ENCODE measurements around the gene COX8C. TPM values are rescaled to one million over a fixed set of nuclear protein-coding genes. Genes with fewer than 3 reads are reported as not detected.

COX8C gene
- total and polyA plus RNA-seq, 2 experiments from 2014 or later: 0.73 TPM; not detected in 1

DNA sequence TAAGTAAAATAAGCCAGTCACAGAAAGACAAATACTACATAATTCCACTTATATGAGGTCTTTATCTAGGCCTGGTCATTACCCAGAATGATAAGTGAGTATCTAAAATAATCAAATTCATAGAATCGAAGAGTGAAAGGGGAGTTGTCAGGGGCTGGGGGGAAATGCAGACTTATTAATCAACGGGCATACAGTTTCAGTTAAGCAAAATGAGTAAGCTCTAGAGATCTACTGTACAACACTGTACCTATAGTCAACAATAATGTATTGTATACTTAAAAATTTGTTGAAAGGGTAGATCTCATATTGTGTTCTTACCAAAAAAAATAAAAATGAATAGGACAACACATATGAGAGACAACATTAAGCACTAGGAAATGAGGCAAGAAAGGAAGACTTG, 27.5 kb upstream of the COX8C start:
- peaks cover 24% of the 10 kb centered on the region for H3K4me1 ChIP-seq (ENCODE audit: insufficient read depth)
- H3K4me2 ChIP-seq: no peak overlapping the region
- H3K27ac ChIP-seq (ENCODE audit: low read depth): 0 out of 2 replicates have a peak overlapping the region, but pooled peaks have one; percentile 7
- no peak overlapping the region for H2AFZ ChIP-seq
- ATAC-seq (no peak), DNase-seq (ENCODE audit: low spot score) (no peak)
- no peaks in the 10 kb centered on the region for H3K27me3 ChIP-seq (ENCODE audit: insufficient read depth)
- H4K20me1 ChIP-seq (replicated peaks; ENCODE audit: insufficient read depth): peaks cover 11% of the 10 kb centered on the region
- Mint-ChIP-seq H3K27me3 (ENCODE audit: insufficient read depth, low read depth, poor library complexity) (peaks cover 4% of the 10 kb centered on the region), H3K36me3 (ENCODE audit: low read depth) (peaks cover 4% of the 10 kb centered on the region; the same call in 2 of the 3 replicates), H3K4me1 (peaks cover 30% of the 10 kb centered on the region), H3K9me3 (no peaks in the 10 kb centered on the region), H3K27ac (no peak overlapping the region; the same call in 1 of the 2 replicates), H3K4me3 (no peak overlapping the region)
- peaks cover 100% of the 10 kb centered on the region for H3K79me2 ChIP-seq (replicated peaks; ENCODE audit: insufficient read depth)
- no peaks in the 10 kb centered on the region; the same call in 1 of the 2 replicates for H3K36me3 ChIP-seq (ENCODE audit: insufficient read depth)
- no peaks in the 10 kb centered on the region for H3K9me2 ChIP-seq (ENCODE audit: insufficient read depth)
- no peak for TF ChIP-seq EZH2 (IDR thresholded peaks at IDR 0.05; ENCODE audit: low read depth, unreplicated experiment)
- no peak for TF ChIP-seq CREB1 (CRISPR knock-in tag; IDR thresholded peaks at IDR 0.05; ENCODE audit: low read depth)
- TF ChIP-seq POLR2AphosphoS5 (IDR thresholded peaks at IDR 0.05; ENCODE audit: low read depth): no peak
- TF ChIP-seq EZH2phosphoT487 (IDR thresholded peaks at IDR 0.05; ENCODE audit: unreplicated experiment): no peak
- TF ChIP-seq JUNB (IDR thresholded peaks at IDR 0.05; ENCODE audit: unreplicated experiment): no peak
- TF ChIP-seq, protein P1, sequence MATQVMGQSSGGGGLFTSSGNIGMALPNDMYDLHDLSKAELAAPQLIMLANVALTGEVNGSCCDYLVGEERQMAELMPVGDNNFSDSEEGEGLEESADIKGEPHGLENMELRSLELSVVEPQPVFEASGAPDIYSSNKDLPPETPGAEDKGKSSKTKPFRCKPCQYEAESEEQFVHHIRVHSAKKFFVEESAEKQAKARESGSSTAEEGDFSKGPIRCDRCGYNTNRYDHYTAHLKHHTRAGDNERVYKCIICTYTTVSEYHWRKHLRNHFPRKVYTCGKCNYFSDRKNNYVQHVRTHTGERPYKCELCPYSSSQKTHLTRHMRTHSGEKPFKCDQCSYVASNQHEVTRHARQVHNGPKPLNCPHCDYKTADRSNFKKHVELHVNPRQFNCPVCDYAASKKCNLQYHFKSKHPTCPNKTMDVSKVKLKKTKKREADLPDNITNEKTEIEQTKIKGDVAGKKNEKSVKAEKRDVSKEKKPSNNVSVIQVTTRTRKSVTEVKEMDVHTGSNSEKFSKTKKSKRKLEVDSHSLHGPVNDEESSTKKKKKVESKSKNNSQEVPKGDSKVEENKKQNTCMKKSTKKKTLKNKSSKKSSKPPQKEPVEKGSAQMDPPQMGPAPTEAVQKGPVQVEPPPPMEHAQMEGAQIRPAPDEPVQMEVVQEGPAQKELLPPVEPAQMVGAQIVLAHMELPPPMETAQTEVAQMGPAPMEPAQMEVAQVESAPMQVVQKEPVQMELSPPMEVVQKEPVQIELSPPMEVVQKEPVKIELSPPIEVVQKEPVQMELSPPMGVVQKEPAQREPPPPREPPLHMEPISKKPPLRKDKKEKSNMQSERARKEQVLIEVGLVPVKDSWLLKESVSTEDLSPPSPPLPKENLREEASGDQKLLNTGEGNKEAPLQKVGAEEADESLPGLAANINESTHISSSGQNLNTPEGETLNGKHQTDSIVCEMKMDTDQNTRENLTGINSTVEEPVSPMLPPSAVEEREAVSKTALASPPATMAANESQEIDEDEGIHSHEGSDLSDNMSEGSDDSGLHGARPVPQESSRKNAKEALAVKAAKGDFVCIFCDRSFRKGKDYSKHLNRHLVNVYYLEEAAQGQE (IDR thresholded peaks at IDR 0.05; ENCODE audit: unreplicated experiment): no peak
- H3F3A ChIP-seq (replicated peaks; ENCODE audit: low read depth): no peaks in the 10 kb centered on the region
- no peak overlapping the region for H3K4me3 ChIP-seq

DNA sequence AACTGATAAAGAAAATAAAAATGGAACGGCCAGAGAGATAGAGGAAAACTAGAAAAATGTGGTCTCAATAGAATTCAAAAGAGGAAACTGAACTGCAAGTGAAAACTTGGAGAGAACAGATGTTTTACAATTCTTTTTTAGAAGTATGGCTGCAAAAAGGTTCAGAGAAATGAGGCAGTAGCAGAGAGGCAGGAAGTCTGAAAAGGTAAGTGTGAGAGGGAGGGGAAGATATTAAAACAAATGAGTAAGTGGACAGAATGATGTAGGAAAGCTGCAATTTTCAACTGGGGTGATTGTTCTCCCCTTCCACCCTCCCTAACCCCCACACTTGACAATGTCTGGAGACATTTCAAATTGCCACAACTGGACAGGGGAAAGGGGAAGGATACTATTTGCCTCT, 27.0 kb upstream of the COX8C start:
- Mint-ChIP-seq H3K27ac (peak overlapping the region; percentile 4; the same call in 1 of the 2 replicates), H3K36me3 (ENCODE audit: low read depth) (peaks cover 4% of the 10 kb centered on the region; the same call in 2 of the 3 replicates), H3K9me3 (no peaks in the 10 kb centered on the region), H3K27me3 (ENCODE audit: insufficient read depth, low read depth, poor library complexity) (peaks cover 4% of the 10 kb centered on the region), H3K4me3 (no peak overlapping the region), H3K4me1 (peaks cover 30% of the 10 kb centered on the region)
- Histone ChIP-seq H3K36me3 (ENCODE audit: insufficient read depth) (no peaks in the 10 kb centered on the region; the same call in 1 of the 2 replicates), H3F3A (replicated peaks; ENCODE audit: low read depth) (no peaks in the 10 kb centered on the region), H3K4me2 (no peak overlapping the region), H3K4me3 (no peak overlapping the region), H3K79me2 (replicated peaks; ENCODE audit: insufficient read depth) (peaks cover 100% of the 10 kb centered on the region), H3K27me3 (ENCODE audit: insufficient read depth) (no peaks in the 10 kb centered on the region), H2AFZ (no peak overlapping the region), H4K20me1 (replicated peaks; ENCODE audit: insufficient read depth) (peaks cover 11% of the 10 kb centered on the region), H3K27ac (ENCODE audit: low read depth) (0 out of 2 replicates have a peak overlapping the region, but pooled peaks have one; percentile 7), H3K9me2 (ENCODE audit: insufficient read depth) (no peaks in the 10 kb centered on the region), H3K4me1 (ENCODE audit: insufficient read depth) (peaks cover 24% of the 10 kb centered on the region)
- ATAC-seq (no peak), DNase-seq (ENCODE audit: low spot score) (no peak)
- TF ChIP-seq EZH2 (IDR thresholded peaks at IDR 0.05; ENCODE audit: low read depth, unreplicated experiment) (no peak), JUNB (IDR thresholded peaks at IDR 0.05; ENCODE audit: unreplicated experiment) (no peak), STAT1 (IDR thresholded peaks at IDR 0.05; ENCODE audit: unreplicated experiment) (no peak), ZNF114 (CRISPR knock-in tag; IDR thresholded peaks at IDR 0.05) (no peak), POLR2AphosphoS5 (IDR thresholded peaks at IDR 0.05; ENCODE audit: low read depth) (no peak)
- TF ChIP-seq, protein P2, sequence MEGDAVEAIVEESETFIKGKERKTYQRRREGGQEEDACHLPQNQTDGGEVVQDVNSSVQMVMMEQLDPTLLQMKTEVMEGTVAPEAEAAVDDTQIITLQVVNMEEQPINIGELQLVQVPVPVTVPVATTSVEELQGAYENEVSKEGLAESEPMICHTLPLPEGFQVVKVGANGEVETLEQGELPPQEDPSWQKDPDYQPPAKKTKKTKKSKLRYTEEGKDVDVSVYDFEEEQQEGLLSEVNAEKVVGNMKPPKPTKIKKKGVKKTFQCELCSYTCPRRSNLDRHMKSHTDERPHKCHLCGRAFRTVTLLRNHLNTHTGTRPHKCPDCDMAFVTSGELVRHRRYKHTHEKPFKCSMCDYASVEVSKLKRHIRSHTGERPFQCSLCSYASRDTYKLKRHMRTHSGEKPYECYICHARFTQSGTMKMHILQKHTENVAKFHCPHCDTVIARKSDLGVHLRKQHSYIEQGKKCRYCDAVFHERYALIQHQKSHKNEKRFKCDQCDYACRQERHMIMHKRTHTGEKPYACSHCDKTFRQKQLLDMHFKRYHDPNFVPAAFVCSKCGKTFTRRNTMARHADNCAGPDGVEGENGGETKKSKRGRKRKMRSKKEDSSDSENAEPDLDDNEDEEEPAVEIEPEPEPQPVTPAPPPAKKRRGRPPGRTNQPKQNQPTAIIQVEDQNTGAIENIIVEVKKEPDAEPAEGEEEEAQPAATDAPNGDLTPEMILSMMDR (conservative IDR thresholded peaks at IDR 0.05; ENCODE audit: low read depth in 2 of 2): no peak
- TF ChIP-seq, protein P3, sequence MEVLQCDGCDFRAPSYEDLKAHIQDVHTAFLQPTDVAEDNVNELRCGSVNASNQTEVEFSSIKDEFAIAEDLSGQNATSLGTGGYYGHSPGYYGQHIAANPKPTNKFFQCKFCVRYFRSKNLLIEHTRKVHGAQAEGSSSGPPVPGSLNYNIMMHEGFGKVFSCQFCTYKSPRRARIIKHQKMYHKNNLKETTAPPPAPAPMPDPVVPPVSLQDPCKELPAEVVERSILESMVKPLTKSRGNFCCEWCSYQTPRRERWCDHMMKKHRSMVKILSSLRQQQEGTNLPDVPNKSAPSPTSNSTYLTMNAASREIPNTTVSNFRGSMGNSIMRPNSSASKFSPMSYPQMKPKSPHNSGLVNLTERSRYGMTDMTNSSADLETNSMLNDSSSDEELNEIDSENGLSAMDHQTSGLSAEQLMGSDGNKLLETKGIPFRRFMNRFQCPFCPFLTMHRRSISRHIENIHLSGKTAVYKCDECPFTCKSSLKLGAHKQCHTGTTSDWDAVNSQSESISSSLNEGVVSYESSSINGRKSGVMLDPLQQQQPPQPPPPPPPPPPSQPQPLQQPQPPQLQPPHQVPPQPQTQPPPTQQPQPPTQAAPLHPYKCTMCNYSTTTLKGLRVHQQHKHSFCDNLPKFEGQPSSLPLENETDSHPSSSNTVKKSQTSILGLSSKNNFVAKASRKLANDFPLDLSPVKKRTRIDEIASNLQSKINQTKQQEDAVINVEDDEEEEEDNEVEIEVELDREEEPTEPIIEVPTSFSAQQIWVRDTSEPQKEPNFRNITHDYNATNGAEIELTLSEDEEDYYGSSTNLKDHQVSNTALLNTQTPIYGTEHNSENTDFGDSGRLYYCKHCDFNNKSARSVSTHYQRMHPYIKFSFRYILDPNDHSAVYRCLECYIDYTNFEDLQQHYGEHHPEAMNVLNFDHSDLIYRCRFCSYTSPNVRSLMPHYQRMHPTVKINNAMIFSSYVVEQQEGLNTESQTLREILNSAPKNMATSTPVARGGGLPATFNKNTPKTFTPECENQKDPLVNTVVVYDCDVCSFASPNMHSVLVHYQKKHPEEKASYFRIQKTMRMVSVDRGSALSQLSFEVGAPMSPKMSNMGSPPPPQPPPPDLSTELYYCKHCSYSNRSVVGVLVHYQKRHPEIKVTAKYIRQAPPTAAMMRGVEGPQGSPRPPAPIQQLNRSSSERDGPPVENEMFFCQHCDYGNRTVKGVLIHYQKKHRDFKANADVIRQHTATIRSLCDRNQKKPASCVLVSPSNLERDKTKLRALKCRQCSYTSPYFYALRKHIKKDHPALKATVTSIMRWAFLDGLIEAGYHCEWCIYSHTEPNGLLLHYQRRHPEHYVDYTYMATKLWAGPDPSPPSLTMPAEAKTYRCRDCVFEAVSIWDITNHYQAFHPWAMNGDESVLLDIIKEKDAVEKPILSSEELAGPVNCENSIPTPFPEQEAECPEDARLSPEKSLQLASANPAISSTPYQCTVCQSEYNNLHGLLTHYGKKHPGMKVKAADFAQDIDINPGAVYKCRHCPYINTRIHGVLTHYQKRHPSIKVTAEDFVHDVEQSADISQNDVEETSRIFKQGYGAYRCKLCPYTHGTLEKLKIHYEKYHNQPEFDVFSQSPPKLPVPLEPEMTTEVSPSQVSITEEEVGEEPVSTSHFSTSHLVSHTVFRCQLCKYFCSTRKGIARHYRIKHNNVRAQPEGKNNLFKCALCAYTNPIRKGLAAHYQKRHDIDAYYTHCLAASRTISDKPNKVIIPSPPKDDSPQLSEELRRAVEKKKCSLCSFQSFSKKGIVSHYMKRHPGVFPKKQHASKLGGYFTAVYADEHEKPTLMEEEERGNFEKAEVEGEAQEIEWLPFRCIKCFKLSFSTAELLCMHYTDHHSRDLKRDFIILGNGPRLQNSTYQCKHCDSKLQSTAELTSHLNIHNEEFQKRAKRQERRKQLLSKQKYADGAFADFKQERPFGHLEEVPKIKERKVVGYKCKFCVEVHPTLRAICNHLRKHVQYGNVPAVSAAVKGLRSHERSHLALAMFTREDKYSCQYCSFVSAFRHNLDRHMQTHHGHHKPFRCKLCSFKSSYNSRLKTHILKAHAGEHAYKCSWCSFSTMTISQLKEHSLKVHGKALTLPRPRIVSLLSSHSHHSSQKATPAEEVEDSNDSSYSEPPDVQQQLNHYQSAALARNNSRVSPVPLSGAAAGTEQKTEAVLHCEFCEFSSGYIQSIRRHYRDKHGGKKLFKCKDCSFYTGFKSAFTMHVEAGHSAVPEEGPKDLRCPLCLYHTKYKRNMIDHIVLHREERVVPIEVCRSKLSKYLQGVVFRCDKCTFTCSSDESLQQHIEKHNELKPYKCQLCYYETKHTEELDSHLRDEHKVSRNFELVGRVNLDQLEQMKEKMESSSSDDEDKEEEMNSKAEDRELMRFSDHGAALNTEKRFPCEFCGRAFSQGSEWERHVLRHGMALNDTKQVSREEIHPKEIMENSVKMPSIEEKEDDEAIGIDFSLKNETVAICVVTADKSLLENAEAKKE (CRISPR knock-in tag; IDR thresholded peaks at IDR 0.05): no peak

All from GM23338 (cell line).